Caco-2 (cell line): ENCODE results near the gene SF3B2. TPM values are rescaled to one million over a fixed set of nuclear protein-coding genes. Genes with fewer than 3 reads are reported as not detected.

Source experiments
- BruUV-seq: library from RNA; stranded (reverse); fragments of 400-500 nt; replicated peaks from 2 replicates; lab custom pipeline; 2021; lab: Mats Ljungman, UMichigan
- CTCF ChIA-PET: fragments of 300-600 bp; sonication (Branson Sonifier 250); formaldehyde crosslinking; loops from one replicate; lab custom pipeline; 2022; ENCODE audit warnings: antibody characterized with exemption; lab: Charles Lee
- POLR2A ChIA-PET: fragments of 300-600 bp; sonication (Branson Sonifier 250); formaldehyde crosslinking; loops from one replicate; lab custom pipeline; 2022; ENCODE audit warnings: antibody characterized with exemption; lab: Charles Lee
- DNase-seq, 2 experiments: peaks; one replicate each; pipeline versions ENCODE4 v3.0.0 to v3.0.0-alpha.2; 2020 to 2022
- H3K27me3 ChIP-seq: replicated peaks from 2 replicates; pipeline ENCODE4 v1.6.0; 2011; ENCODE audit warnings: low read length; ENCODE audit not compliant: control insufficient read depth, insufficient read depth
- H3K36me3 ChIP-seq: 2 replicates; pipeline ENCODE4 v1.5.1; 2011; ENCODE audit warnings: low read length; ENCODE audit not compliant: control insufficient read depth, insufficient read depth
- H3K4me1 ChIP-seq: fragments of 250-450 bp; sonication (Bioruptor Pico); 2 replicates; pipeline ENCODE4 v1.5.1; 2020; ENCODE audit warnings: mild to moderate bottlenecking
- H3K4me3 ChIP-seq: 2 replicates; pipeline ENCODE4 v1.5.1; 2011; ENCODE audit warnings: low read depth, mild to moderate bottlenecking, control low read depth, low read length
- H3K9me3 ChIP-seq: fragments of 250-450 bp; sonication (Bioruptor Pico); 2 replicates; pipeline ENCODE4 v1.5.1; 2020; ENCODE audit warnings: mild to moderate bottlenecking, moderate library complexity
- H3K27ac Mint-ChIP-seq: one replicate; pipeline ENCODE4 v1.8.0; 2022; ENCODE audit warnings: mixed read lengths; ENCODE audit not compliant: unreplicated experiment
- H3K27me3 Mint-ChIP-seq: one replicate; pipeline ENCODE4 v1.8.0; 2022; ENCODE audit warnings: mixed read lengths; ENCODE audit not compliant: insufficient read depth, unreplicated experiment
- H3K36me3 Mint-ChIP-seq: one replicate; pipeline ENCODE4 v1.8.0; 2022; ENCODE audit warnings: mild to moderate bottlenecking, mixed read lengths; ENCODE audit not compliant: insufficient read depth, unreplicated experiment
- H3K4me1 Mint-ChIP-seq: one replicate; pipeline ENCODE4 v1.8.0; 2022; ENCODE audit warnings: low read depth, mixed read lengths; ENCODE audit not compliant: unreplicated experiment
- H3K4me3 Mint-ChIP-seq: one replicate; pipeline ENCODE4 v1.8.0; 2022; ENCODE audit warnings: mild to moderate bottlenecking, moderate library complexity, mixed read lengths; ENCODE audit not compliant: unreplicated experiment
- H3K9me3 Mint-ChIP-seq: one replicate; pipeline ENCODE4 v1.8.0; 2022; ENCODE audit warnings: mixed read lengths; ENCODE audit not compliant: unreplicated experiment
- CTCF ChIP-seq, 2 experiments: fragments of 200-600 bp in 1 of 2; IDR thresholded peaks; 1 replicate in 1 of 2; 2 replicates in 1 of 2; pipeline versions ENCODE4 v1.5.1 to v1.8.0; 2011 to 2022; ENCODE audit warnings: antibody characterized with exemption in 1 of 2, control low read depth in 1 of 2, inconsistent platforms in 1 of 2, low read depth in 1 of 2, low read length in 1 of 2, mild to moderate bottlenecking in 1 of 2, moderate library complexity in 1 of 2; ENCODE audit not compliant: insufficient read depth in 1 of 2, severe bottlenecking in 1 of 2, unreplicated experiment in 1 of 2
- intact Hi-C: fragments of 100-400 bp; cut with micrococcal nuclease; formaldehyde crosslinking; loops from one replicate; pipeline ENCODE4 v1.10.0; 2022; ENCODE audit not compliant: unreplicated experiment
- total RNA-seq: library from RNA; stranded (reverse); gene quantifications from 2 replicates; pipeline ENCODE4 v1.2.3, GENCODE V29; 2022

Gene SF3B2
- total RNA-seq, 1 experiment from 2014 or later = 224 TPM

GRCh38 chr11:66084821-66085475 is 32.8 kb downstream of the SF3B2 start:
- no TSS peak for BruUV-seq
- Mint-ChIP-seq H3K27ac (no peak overlapping the region), H3K27me3 (no peaks in the 10 kb centered on the region), H3K9me3 (no peaks in the 10 kb centered on the region), H3K36me3 (no peaks in the 10 kb centered on the region), H3K4me1 (peaks cover 15% of the 10 kb centered on the region), H3K4me3 (no peak overlapping the region)
- CTCF ChIA-PET = no interaction called here
- Histone ChIP-seq H3K4me1 (peaks cover 32% of the 10 kb centered on the region), H3K36me3 (no peaks in the 10 kb centered on the region), H3K4me3 (no peak overlapping the region), H3K9me3 (no peaks in the 10 kb centered on the region), H3K27me3 (no peaks in the 10 kb centered on the region)
- intact Hi-C loops = no loop called here
- TF ChIP-seq CTCF (IDR thresholded peaks at IDR 0.05; ENCODE audit: insufficient read depth in 1 of 2, low read depth in 1 of 2, low read length in 1 of 2, severe bottlenecking in 1 of 2, unreplicated experiment in 1 of 2) = no peak
- POLR2A ChIA-PET = no interaction called here
- DNase-seq = no peak

- POLR2A ChIA-PET = no interaction called here
- Mint-ChIP-seq H3K27me3 (no peaks in the 10 kb centered on the region), H3K4me1 (peaks cover 10% of the 10 kb centered on the region), H3K9me3 (no peaks in the 10 kb centered on the region), H3K36me3 (peaks cover 7% of the 10 kb centered on the region), H3K27ac (no peak overlapping the region), H3K4me3 (no peak overlapping the region)
- DNase-seq = no peak
- intact Hi-C loops = no loop called here
- TF ChIP-seq CTCF (IDR thresholded peaks at IDR 0.05; ENCODE audit: insufficient read depth in 1 of 2, low read depth in 1 of 2, low read length in 1 of 2, severe bottlenecking in 1 of 2, unreplicated experiment in 1 of 2) = no peak
- Histone ChIP-seq H3K9me3 (no peaks in the 10 kb centered on the region), H3K4me3 (no peak overlapping the region), H3K36me3 (no peaks in the 10 kb centered on the region), H3K27me3 (no peaks in the 10 kb centered on the region), H3K4me1 (peaks cover 20% of the 10 kb centered on the region)
- BruUV-seq = no TSS peak
- CTCF ChIA-PET = no interaction called here
Observed at GRCh38 chr11:66087148-66087908, 35.2 kb downstream of the SF3B2 start.

GRCh38 chr11:66089067-66089466 is 36.9 kb downstream of the SF3B2 start:
- Histone ChIP-seq H3K27me3 (no peaks in the 10 kb centered on the region), H3K36me3 (no peaks in the 10 kb centered on the region), H3K4me3 (no peak overlapping the region), H3K4me1 (peaks cover 3% of the 10 kb centered on the region; the same call in 1 of the 2 replicates), H3K9me3 (no peaks in the 10 kb centered on the region)
- CTCF ChIA-PET = no interaction called here
- TF ChIP-seq CTCF (IDR thresholded peaks at IDR 0.05; ENCODE audit: insufficient read depth in 1 of 2, low read depth in 1 of 2, low read length in 1 of 2, severe bottlenecking in 1 of 2, unreplicated experiment in 1 of 2) = no peak
- Mint-ChIP-seq H3K4me1 (peaks cover 5% of the 10 kb centered on the region), H3K27ac (no peak overlapping the region), H3K27me3 (no peaks in the 10 kb centered on the region), H3K9me3 (no peaks in the 10 kb centered on the region), H3K4me3 (no peak overlapping the region), H3K36me3 (peaks cover 7% of the 10 kb centered on the region)
- no peak for DNase-seq
- BruUV-seq = no TSS peak
- intact Hi-C loops = no loop called here
- POLR2A ChIA-PET = no interaction called here
